GM12892 (cell line): ENCODE measurements around the gene FOXC1.

Source experiments
- DNase-seq: peaks from one replicate; pipeline ENCODE4 v3.0.0; 2011; ENCODE audit not compliant: insufficient read length
- FAIRE-seq: peaks from 2 replicates; lab custom pipeline; 2011; peaks lifted over from hg19 to GRCh38; lab: Jason Lieb, UNC
- POLR2A ChIP-seq: IDR thresholded peaks from 2 replicates; pipeline ENCODE4 v1.6.1; 2011; ENCODE audit warnings: low read depth, low read length, control low read depth
- POLR2AphosphoS5 ChIP-seq: IDR thresholded peaks from 2 replicates; pipeline ENCODE4 v1.6.1; 2011; ENCODE audit warnings: low read depth, low read length, control low read depth
- TAF1 ChIP-seq: IDR thresholded peaks from 2 replicates; pipeline ENCODE4 v1.6.1; 2011; ENCODE audit warnings: low read depth, mild to moderate bottlenecking, control low read depth, low read length, borderline replicate concordance

Gene FOXC1

DNA sequence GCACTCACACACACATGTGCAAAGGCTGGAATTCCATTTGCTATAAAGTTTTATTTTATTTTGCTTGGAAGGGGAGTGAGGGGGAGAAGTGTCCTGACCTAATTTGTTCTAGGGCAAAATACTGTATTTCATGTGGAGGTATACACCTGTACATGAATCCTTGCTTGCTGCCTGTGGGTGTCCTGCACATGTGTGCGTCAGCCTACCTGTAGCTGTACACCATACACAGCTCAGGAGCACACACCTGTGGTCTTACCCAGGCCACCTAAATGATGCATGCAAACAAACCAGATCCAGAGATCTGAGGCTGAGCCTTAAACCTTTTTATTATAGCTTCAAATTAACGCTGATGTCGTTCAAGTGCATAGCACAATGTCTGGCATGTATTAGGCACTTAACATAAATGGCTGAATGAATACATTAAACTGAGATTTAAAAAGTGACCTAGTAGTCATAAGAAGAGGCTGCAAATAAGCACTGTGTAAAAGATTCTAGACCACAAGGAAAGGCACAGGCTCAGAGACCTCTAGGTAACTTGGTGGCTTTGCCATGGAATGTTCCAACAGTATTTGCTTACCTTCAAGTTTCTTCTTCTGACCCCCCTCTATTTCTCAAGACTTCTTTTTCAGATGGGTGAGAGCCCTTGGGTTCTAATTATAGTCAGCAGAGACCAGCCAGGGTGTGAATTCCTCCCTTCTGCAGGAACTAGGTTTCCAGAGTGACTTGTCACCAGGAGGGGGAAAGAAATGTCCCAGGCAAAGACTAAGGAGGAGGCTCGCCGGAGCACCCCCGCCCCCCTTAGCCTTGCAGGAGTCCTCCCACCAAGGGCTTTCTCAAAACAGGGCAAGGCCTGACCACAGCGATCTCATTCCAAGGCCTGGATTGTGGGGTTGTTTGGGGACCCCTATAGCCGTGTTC is 13.4 kb downstream of the FOXC1 start:
- no peak for DNase-seq
- TF ChIP-seq TAF1 (no peak), POLR2A (no peak), POLR2AphosphoS5 (no peak)
- FAIRE-seq, result no peak

GRCh38 chr6:1623769-1624057 is 14.0 kb downstream of the FOXC1 start:
- no peak for FAIRE-seq

DNA sequence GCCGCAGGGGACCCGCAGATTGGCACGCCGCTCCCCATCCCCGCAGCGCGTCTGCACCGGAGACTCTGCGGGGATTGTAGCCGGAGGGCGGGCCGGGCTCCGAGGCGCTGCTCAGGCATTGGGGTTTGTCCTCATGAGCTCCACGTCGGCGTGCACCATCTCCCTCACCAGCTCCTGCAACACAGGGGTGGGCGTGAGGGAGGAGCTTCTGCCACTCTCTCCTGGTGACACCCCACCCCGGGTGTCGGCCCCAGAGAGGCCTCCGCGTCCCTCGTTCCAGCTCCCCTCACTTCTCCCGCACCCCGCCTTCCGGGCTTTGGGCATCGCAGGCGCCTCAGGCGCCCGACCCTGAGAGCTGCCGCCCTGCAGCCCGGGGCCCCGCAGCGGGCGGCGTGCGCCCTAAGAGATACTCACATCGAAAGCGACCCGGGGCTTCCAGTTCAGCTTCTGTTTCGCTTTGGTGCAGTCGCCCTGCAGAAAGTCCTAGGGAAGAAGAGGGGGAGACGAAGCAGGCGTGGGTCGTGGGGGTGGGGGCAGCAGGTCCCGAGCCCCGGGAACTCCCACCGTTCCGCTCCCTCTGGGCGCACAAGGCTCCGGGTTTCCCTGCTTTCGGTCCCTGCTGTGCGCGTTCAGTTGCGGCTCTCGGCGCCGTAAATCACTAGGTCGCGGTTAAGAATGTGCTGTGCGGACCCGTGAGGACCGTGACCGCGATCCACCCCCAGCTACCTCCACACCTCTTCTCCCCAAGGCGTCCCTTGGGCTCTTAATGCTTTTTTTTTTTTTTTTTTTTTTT is 14.5 kb downstream of the FOXC1 start:
- DNase-seq (peak; percentile 65), FAIRE-seq (no peak)
- TF ChIP-seq TAF1, result no peak
- TF ChIP-seq POLR2A, result no peak
- no peak for TF ChIP-seq POLR2AphosphoS5

More at GRCh38 chr6:1623769-1624057, 14.0 kb downstream of the FOXC1 start:
- no peak for TF ChIP-seq TAF1
- no peak for TF ChIP-seq POLR2A
- TF ChIP-seq POLR2AphosphoS5, result no peak
- DNase-seq, result no peak

- DNase-seq, result no peak
- TF ChIP-seq TAF1, result no peak
- no peak for TF ChIP-seq POLR2A
- no peak for TF ChIP-seq POLR2AphosphoS5
- peak; percentile 30 for FAIRE-seq
Observed at GRCh38 chr6:1624851-1625781, 15.4 kb downstream of the FOXC1 start.

DNA sequence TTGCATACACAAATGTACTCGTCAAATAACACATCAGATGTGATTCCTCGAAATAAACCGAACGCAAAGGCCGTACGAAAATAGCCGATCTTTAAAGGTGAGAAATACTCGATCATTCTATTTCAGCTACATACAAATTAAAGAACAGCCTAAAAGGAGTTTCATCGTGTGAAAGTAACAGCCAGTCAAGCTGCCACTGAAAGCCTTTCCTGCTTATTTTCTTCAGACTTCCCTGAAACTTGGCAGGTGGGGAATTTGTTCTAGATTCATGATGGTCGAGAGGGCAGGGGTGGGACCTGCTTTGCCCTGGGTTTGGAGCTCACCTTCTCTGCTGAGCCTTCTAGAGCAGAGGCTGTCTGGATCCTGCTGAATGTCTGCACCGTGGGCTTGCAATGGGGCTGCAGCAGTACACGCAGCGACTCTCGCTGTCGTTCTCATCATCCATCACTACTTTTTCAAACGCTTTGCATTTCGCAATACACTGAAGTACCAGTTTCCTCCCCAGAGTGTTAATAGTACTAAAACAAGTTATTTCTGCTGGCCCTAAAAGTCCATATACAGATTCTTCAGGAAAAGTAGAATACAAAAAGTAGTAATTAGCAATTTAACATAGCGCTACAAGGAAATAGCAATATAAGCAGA is 16.2 kb downstream of the FOXC1 start:
- FAIRE-seq (no peak), DNase-seq (no peak)

GRCh38 chr6:1626481-1626880 is 16.8 kb downstream of the FOXC1 start:
- DNase-seq (no peak), FAIRE-seq (no peak)
- TF ChIP-seq TAF1 (no peak), POLR2AphosphoS5 (no peak), POLR2A (no peak)

More for the DNA sequence above, 16.2 kb downstream of the FOXC1 start:
- no peak for TF ChIP-seq TAF1
- no peak for TF ChIP-seq POLR2A

- TF ChIP-seq POLR2A (no peak), TAF1 (no peak), POLR2AphosphoS5 (no peak)
- FAIRE-seq (no peak), DNase-seq (no peak)
Observed at GRCh38 chr6:1627827-1628560, 18.3 kb downstream of the FOXC1 start.

GRCh38 chr6:1629316-1629715 is 19.6 kb downstream of the FOXC1 start:
- DNase-seq (no peak), FAIRE-seq (no peak)
- no peak for TF ChIP-seq POLR2A
- TF ChIP-seq POLR2AphosphoS5, result no peak

DNA sequence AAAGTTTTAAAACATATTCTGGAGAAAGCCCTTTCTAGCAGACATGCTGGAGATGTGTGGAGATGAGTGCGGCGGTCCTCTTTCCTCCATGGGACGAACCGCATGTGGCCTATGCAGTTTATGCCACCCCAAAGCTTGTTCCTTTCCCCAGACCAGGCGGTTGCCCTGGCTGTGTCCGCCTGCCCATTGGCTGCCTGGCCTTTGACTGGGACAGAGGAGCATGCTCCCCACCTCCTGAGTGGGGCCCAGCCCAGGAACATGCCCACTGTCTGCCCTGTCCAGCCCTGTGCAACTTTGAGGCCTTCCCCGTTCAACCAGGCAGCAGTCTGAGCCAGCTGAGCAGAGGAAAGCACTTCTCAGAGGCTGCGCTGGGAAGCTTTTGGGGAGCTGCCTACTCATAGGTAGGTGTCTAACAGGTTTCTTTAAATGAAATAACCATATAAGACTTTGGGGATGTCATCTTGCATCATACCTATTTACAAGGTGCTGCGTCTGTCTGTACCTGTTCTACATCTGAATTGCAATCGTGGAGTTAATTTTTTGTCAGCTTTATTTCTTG is 20.6 kb downstream of the FOXC1 start:
- DNase-seq (no peak), FAIRE-seq (no peak)
- TF ChIP-seq POLR2A, result no peak

- FAIRE-seq, result no peak
- no peak for DNase-seq
- TF ChIP-seq POLR2A (no peak), POLR2AphosphoS5 (no peak), TAF1 (no peak)
Observed at GRCh38 chr6:1630771-1631217, 21.1 kb downstream of the FOXC1 start.
